ENCODE data around the gene HCAR3. TPM values are rescaled to one million over a fixed set of nuclear protein-coding genes. Genes with fewer than 3 reads are reported as not detected.
"Not testable (repeated sequence)": the region's sequence is repeated elsewhere in the genome, so short reads cannot be mapped to it uniquely, and the experiment has no call there.

HCAR3 gene
- total RNA-seq, 2 donors from 2014 or later: 0.39 to 1.3 TPM

- H3K9me3 ChIP-seq (ENCODE audit: control insufficient read depth, low read length, poor library complexity, severe bottlenecking): no peaks in the 10 kb centered on the region
- Mint-ChIP-seq H3K27me3 (peaks cover 23% of the 10 kb centered on the region), H3K4me3 (no peak overlapping the region), H3K27ac (no peak overlapping the region), H3K4me1 (peaks cover 11% of the 10 kb centered on the region), H3K36me3 (ENCODE audit: low read depth) (no peaks in the 10 kb centered on the region)
- no peak for DNase-seq
- no peak for ATAC-seq
Observed at GRCh38 chr12:122732170-122732569, 15.6 kb upstream of the HCAR3 start.

DNA sequence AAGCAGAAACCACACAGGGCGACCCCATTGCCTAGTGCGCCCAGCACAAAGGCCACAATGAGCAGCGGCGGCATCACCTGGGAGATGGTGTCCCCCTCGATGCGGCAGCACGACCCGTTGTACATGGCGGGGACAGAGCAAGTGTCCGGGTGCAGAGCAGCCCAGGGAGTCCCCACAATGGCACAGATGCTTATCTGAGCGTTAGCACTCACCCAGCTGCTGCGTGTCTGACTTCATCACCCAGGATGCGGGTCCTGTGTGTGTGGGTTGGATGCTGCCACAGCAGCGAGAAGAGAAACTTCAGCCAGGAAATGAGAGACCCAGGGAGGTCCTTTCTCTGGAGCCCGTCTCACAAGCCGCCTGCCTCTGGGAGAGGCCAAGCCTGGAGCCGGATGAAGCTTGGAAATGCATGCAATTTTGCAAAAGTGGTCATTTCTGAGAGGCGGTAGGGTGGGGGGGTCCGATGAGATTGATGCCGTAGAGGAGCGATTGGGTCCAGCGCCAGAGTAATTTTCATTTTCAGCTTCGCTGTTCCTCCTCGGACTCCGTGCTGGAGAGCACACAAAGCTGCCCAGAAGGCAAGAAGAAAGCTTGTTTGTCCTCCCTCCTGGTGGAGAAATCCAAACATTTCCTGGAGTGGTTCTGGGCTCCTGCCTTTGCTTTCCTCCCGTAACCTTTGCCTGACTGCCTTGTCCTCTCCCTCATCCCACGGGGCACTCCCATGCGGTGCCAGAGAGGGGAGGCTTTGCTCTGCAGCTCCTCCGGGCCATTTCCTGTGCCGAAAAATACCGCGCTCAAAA lies 13.8 kb upstream of the HCAR3 start, which contains the start of gene HCAR1:
TSS of gene HCAR1 (minus strand) at position 630 of the 800 bp plus-strand sequence. CDS start at position 125, 505 bp downstream.
- Mint-ChIP-seq H3K4me3 (peak within 1 kb of the TSS; percentile 70), H3K36me3 (ENCODE audit: low read depth) (no peaks in the 10 kb centered on the region), H3K4me1 (peaks cover 18% of the 10 kb centered on the region), H3K27ac (no peak within 1 kb of the TSS), H3K27me3 (peaks cover 23% of the 10 kb centered on the region)
- DNase-seq (no peak), ATAC-seq (peak; percentile 53)
- no peaks in the 10 kb centered on the region for H3K9me3 ChIP-seq (ENCODE audit: control insufficient read depth, low read length, poor library complexity, severe bottlenecking)

DNA sequence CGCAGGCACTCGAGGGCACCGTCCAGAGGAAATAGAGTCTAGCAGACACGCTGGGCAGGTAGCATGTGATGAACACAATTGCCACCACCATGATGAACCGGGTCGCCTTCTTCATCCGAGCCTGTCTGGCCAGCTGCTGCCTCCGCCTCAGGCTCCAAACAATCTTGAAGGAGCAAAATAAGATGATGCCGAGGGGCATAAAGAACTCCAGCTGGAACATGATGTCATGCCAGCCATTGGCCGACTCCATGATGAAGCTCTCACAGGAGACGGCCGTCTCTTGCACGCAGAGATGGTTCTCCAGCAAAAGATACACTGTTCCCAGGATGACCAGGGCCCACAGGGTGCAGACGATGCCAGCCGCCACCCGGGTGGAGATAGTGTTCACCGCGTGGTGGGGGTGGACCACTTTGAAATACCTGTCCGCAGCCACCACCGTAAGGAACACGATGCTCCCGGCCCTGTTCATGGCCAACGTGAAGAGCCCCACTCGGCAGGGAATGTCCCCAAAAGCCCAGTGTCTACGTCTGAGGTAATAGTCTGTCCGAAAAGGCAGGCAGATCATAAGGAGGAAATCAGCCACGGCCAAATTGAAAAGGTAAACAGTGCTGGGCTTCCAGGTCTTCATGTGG lies 13.1 kb upstream of the HCAR3 start:
- Mint-ChIP-seq H3K4me3 (peak overlapping the region; percentile 70), H3K27me3 (peaks cover 23% of the 10 kb centered on the region), H3K4me1 (peaks cover 18% of the 10 kb centered on the region), H3K36me3 (ENCODE audit: low read depth) (no peaks in the 10 kb centered on the region), H3K27ac (no peak overlapping the region)
- DNase-seq (no peak), ATAC-seq (no peak)
- H3K9me3 ChIP-seq (ENCODE audit: control insufficient read depth, low read length, poor library complexity, severe bottlenecking): no peaks in the 10 kb centered on the region

DNA sequence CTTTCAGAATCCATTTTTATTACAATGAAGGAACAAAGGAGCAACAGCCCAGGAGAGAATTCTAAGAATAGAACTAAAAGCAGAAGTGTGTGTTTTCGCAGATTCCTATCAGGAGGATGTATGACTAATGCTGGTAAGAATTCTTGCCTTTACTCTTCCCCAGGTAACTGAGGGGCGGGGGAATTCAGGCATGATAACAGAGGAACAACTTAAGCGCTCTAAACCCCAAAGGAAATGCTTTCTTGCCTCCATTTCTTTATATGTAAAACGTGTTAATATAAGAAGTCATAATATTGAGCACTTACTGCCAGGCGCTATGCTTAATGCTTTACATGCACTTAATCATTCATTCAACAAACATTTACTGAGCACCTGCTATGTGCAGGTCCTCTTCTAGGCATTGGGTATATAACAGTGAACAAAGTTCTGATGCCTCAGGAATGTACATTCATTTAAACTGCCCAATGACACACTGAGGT lies 9.5 kb upstream of the HCAR3 start:
- Mint-ChIP-seq H3K27me3 (peaks cover 34% of the 10 kb centered on the region), H3K27ac (peak overlapping the region; percentile 72), H3K36me3 (ENCODE audit: low read depth) (no peaks in the 10 kb centered on the region), H3K4me3 (peak overlapping the region; percentile 36), H3K4me1 (peaks cover 11% of the 10 kb centered on the region)
- ATAC-seq: peak; percentile 57
- DNase-seq: no peak
- H3K9me3 ChIP-seq (ENCODE audit: control insufficient read depth, low read length, poor library complexity, severe bottlenecking): no peaks in the 10 kb centered on the region

GRCh38 chr12:122725452-122726079 lies 9.0 kb upstream of the HCAR3 start:
- no peaks in the 10 kb centered on the region for H3K36me3 Mint-ChIP-seq (ENCODE audit: low read depth)
- H3K27me3 Mint-ChIP-seq: peaks cover 37% of the 10 kb centered on the region
- peak overlapping the region; percentile 72 for H3K27ac Mint-ChIP-seq
- H3K4me3 Mint-ChIP-seq: peak overlapping the region; percentile 36
- no peaks in the 10 kb centered on the region for H3K9me3 ChIP-seq (ENCODE audit: control insufficient read depth, low read length, poor library complexity, severe bottlenecking)
- peaks cover 11% of the 10 kb centered on the region for H3K4me1 Mint-ChIP-seq
- DNase-seq (no peak), ATAC-seq (no peak)

GRCh38 chr12:122724641-122725243 lies 8.1 kb upstream of the HCAR3 start:
- no peak overlapping the region for H3K27ac Mint-ChIP-seq
- no peak overlapping the region for H3K4me3 Mint-ChIP-seq
- DNase-seq: no peak
- peaks cover 8% of the 10 kb centered on the region for H3K4me1 Mint-ChIP-seq
- H3K36me3 Mint-ChIP-seq (ENCODE audit: low read depth): no peaks in the 10 kb centered on the region
- H3K27me3 Mint-ChIP-seq: peaks cover 32% of the 10 kb centered on the region
- no peak for ATAC-seq
- H3K9me3 ChIP-seq (ENCODE audit: control insufficient read depth, low read length, poor library complexity, severe bottlenecking): no peaks in the 10 kb centered on the region

DNA sequence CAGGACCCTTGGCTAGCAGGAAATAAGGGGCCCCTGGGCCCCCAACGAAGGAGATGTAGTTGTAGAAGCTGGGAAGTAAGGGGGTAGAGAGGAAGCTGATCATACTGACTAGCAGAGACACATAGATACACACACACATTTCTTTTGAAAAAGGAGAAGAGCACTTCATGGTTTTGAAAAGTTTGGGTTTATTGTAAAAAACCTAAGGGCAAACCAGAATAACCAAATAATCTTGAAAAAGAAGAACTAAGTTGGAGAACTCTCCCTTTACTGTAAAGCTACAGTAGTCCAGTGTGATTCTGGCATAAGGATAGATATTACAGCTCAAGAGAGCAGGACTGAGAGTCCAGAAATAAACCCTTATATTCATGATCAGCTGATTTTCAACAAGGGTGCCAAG lies 5.8 kb upstream of the HCAR3 start:
- H3K4me3 Mint-ChIP-seq: no peak overlapping the region
- H3K9me3 ChIP-seq (ENCODE audit: control insufficient read depth, low read length, poor library complexity, severe bottlenecking): no peaks in the 10 kb centered on the region
- H3K27me3 Mint-ChIP-seq: peaks cover 24% of the 10 kb centered on the region
- H3K27ac Mint-ChIP-seq: no peak overlapping the region
- H3K4me1 Mint-ChIP-seq: peaks cover 8% of the 10 kb centered on the region
- DNase-seq: no peak
- no peak for ATAC-seq
- H3K36me3 Mint-ChIP-seq (ENCODE audit: low read depth): no peaks in the 10 kb centered on the region

DNA sequence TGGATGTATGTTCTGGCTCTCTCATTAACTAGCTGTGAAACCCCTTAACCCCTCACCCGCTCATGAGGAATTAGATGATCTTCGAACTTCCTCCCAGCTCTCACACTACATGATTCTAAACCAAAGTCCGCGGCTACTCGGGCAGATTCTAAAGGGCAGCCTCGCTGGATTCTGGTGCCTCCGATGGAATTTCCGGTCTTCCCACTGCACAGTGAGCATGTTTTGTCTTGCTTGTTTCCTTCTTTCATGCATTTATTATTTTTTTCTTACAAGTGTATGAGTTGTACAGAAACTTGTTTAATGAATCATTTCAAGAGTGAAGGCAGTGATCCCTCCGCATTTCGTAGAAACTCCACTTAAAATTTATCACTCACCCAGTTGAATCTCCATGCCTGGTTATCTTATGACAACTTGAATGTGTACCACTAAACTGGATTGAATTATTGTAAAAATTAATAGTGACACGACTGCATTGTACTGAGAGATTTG lies 4.5 kb upstream of the HCAR3 start:
- no peak for DNase-seq
- Mint-ChIP-seq H3K4me1 (peaks cover 4% of the 10 kb centered on the region), H3K27ac (no peak overlapping the region), H3K36me3 (ENCODE audit: low read depth) (no peaks in the 10 kb centered on the region), H3K4me3 (no peak overlapping the region), H3K27me3 (peaks cover 25% of the 10 kb centered on the region)
- H3K9me3 ChIP-seq (ENCODE audit: control insufficient read depth, low read length, poor library complexity, severe bottlenecking): no peaks in the 10 kb centered on the region
- no peak for ATAC-seq

GRCh38 chr12:122715211-122715610 lies 1.4 kb downstream of the HCAR3 start:
- H3K9me3 ChIP-seq (ENCODE audit: control insufficient read depth, low read length, poor library complexity, severe bottlenecking); H3K4me1 Mint-ChIP-seq; DNase-seq; H3K36me3 Mint-ChIP-seq (ENCODE audit: low read depth); H3K4me3 Mint-ChIP-seq; ATAC-seq; H3K27ac Mint-ChIP-seq: not testable (repeated sequence)
- H3K27me3 Mint-ChIP-seq: peaks cover 26% of the 10 kb centered on the region

GRCh38 chr12:122713491-122714188 lies 3.0 kb downstream of the HCAR3 start:
- not testable (repeated sequence) for ATAC-seq; H3K36me3 Mint-ChIP-seq (ENCODE audit: low read depth); H3K9me3 ChIP-seq (ENCODE audit: control insufficient read depth, low read length, poor library complexity, severe bottlenecking); H3K27ac Mint-ChIP-seq; H3K4me3 Mint-ChIP-seq; H3K4me1 Mint-ChIP-seq; DNase-seq
- H3K27me3 Mint-ChIP-seq: peaks cover 26% of the 10 kb centered on the region

DNA sequence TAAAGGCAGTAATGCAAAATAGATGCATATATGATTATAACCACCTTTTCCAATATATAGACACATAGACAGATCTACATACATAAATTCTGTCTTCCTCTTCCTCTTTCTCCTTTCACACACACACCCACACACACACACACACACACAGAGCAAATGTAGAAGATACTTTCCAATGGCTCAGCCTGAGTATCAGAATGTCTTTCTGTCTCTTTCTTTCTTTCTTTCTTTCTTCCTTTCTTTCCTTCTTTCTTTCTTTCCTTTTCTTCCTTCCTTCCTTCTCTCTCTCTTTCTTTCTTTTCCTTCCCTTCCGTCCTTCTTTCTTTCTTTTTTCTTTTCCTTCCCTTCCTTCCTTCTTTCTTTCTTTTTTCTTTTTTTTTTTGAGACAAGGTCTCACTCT lies 5.3 kb downstream of the HCAR3 start:
- H3K27ac Mint-ChIP-seq, H3K4me1 Mint-ChIP-seq, ATAC-seq: not testable (repeated sequence)

DNA sequence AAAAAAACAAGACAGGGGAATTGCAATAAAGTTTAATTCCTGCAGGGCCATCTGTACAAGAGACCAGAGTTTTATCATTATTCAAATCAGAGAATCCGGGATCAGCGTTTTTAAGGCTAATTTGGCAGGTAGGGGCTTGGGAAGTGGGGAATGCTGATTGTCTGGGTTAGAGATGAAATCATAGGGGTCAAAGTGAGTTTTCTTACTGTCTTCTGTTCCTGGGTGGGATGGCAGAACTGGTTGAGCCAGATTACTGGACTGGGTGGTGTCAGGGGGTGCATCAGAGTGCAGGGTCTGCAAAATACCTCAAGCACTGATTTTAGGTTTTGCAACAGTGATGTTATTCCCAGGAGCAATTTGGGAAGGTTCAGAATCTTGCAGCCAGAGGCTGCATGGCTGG lies 6.3 kb downstream of the HCAR3 start:
- H3K27me3 Mint-ChIP-seq: peaks cover 12% of the 10 kb centered on the region
- ATAC-seq, DNase-seq: not testable (repeated sequence)

More for the DNA sequence above, 5.3 kb downstream of the HCAR3 start:
- not testable (repeated sequence) for DNase-seq; H3K4me3 Mint-ChIP-seq; H3K36me3 Mint-ChIP-seq (ENCODE audit: low read depth); H3K9me3 ChIP-seq (ENCODE audit: control insufficient read depth, low read length, poor library complexity, severe bottlenecking)
- H3K27me3 Mint-ChIP-seq: peaks cover 20% of the 10 kb centered on the region

More for the DNA sequence above, 6.3 kb downstream of the HCAR3 start:
- not testable (repeated sequence) for H3K36me3 Mint-ChIP-seq (ENCODE audit: low read depth); H3K9me3 ChIP-seq (ENCODE audit: control insufficient read depth, low read length, poor library complexity, severe bottlenecking); H3K4me3 Mint-ChIP-seq; H3K27ac Mint-ChIP-seq; H3K4me1 Mint-ChIP-seq
